NCI-H82 treated with DMSO at 0.1 percent for 48 hours (cell line): ENCODE measurements around the gene SLC3A2.
A peak's percentile ranks its signal among the peaks of the same experiment; 100 is the strongest.

Experiments
- DNase-seq: peaks from one replicate; lab custom pipeline; 2025; ENCODE audit not compliant: unreplicated experiment; lab: John Stamatoyannopoulos, UW

SLC3A2 gene

DNA sequence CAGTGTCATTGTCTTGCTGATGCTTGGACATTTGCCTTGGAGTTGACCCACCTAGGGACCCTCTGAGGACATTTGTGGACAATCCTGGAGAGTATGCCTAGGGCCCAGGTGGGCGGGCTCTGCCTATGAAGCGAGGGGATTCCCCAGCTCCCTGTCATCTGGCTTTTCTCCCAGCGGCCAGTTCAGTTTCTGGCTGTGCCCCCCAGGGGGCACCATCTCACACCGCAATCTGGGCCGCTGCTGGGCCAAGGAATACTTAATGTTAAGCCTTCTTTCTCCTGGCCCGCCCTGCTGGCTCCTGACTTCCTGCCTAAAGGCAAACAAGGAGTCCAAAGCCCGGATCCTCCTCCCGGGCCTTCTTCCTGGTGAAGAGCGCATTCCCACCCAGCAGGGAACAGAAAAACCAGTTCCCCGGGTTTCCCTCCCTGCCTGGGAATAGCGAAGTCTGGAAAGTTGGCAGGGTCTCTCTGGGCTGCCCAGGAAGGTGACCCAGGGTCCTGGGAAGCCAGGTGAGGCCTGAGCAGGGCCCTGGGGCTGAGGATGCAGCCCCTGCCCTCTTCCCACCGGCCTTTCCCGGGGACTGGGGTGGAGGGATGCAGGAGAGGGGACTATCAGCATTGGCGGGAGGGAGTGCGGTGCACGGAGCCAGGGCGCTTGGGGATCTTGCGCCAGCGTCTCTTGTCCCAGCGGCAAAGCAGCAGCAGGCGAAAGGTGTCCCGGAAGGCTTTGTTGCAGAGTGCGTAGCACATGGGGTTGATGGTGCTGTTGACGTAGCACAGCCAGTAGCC lies 28.6 kb downstream of the SLC3A2 start:
- peak; percentile 71 for DNase-seq

DNA sequence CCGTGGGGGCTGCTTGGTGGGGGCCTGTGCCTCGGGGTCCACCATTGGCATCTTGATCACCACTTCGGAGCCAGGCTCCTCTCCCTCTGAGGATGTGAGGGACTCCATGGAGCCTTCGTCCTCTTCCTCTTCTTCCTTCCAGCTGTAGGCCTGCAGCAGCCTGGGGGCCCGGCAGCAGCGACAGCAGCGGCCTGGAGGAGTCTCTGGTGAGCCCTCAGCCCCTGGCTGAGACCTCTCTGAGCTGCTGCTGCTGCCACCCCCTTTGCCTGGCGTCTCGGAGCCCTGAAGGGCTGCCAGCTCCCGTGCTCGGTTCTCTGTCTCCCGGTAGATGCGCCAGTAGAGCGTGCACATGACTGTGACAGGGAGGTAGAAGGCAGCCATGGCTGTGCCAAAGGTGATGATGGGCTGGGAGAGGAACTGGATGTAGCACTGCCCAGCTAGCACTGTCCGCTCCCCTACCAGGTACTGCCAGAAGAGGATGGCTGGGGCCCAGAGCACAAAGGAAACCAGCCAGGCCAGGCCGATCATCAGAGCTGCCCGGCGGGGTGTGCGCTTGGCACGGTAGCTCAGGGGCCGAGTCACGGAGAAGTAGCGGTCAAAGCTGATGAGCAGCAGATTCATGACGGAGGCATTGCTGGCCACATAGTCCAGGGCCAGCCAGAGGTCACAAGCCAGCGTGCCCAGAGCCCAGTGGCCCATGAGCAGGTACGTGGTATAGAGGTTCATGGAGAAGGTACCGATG lies 29.6 kb downstream of the SLC3A2 start:
- no peak for DNase-seq

DNA sequence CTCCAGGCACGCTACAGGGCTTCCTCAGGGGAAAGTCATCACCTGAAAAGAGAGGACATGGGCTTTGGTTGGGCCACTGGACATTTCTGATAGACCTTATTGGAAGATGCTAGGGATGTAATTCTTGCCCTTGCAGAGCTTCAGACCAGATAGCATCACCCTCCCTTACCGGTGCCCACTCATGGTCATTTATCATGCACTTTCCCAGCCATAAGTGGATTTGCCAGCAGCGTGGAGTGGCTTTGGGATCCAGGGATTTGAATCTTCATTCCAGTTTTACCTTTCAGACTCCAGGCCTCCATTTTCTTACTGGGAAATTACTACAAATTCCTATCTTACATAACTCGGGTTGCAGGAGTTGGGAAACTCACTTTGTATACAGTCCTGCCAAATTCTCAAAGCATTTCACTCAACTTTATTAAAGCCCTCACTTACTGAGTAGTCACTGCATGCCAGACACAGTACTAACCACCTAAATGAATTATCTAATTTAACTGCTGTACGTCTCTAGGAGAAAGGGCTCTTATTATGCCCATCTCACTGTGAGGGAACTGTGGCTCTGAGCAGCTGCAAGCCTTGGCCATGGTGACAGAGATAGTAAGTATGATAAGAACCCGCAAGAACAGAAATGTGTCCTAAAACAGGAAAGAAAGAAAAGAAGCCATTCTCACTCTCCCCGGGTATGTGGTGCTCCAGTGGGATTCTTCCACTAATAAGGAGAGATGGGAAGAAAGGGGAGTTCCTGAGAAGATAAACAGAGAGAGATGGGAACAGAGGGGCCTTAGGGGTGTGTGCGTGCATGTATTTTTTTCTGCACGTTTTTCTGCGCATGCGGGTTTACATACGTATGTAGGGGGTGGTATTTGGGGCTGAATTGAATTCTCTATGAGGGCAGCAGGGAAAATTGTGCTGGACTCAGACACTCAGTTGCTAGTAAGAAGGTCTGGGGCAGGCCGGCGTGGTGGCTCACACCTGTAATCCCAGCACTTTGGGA lies 30.7 kb downstream of the SLC3A2 start:
- DNase-seq, result no peak

DNA sequence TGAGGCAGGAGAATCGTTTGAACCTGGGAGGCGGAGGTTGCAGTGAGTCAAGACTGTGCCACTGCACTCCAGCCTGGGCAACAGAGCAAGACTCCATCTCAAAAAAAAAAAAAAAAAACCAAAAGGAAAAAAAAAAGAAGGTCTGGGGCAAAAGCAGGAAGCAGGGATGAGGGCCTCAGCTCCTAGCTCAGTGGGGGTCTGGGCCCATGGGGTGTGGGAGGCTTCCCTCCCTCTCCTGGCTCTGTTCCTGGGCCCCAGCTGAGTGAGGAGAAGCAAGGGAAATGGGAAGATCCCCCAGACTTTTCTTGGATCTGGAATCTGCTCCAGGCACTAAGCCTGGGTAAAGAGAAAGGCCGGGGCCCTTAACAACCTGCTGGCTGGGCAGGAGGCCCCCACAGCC lies 31.6 kb downstream of the SLC3A2 start:
- no peak for DNase-seq

DNA sequence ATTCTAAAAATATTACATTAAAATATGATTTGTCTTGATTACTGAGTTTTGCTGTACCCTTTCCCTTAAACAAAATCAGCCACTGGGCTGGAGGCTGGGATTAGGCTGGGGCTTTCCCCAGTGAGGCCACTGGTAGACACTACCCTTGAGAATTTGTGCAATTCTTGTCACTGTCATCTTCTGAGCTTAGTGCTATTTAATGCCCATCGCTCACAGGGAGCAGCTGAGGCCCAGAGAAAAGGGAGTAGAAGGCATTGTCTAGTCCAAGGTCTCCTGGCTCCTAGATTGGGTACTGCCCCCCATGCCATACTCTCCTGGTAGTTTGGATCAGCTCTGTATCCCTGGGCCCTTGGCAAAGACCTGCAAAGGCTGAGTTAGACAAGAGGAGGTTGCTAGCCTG lies 33.7 kb downstream of the SLC3A2 start:
- no peak for DNase-seq

DNA sequence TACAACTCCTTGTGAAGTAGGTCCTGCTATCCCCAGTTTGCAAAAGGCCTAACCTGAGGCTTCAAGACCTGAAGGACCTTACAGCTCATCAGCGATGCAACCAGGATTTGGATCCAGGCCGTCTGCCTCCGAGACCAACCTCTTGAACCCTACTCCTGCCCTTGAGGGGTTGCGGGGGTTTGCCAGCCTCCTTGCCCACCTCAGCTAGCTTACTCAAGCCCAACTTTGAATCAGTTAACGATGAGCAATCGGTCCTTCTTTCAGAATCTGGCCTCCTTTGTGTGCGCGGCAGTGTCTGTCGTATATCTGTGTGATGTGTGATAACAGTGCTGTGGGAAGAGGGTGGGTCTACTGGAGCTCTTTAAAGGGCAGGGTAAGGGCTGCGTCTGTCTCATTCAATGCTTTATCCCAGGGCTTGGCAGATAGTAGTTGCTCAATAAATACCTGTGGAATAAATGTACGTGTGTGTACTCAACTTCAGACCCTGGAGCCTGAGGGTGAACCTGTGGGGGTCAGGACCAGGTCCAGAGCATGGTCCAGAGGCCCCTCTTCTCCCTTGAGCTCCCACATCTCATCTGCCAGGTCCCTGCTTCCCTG lies 37.3 kb downstream of the SLC3A2 start:
- no peak for DNase-seq

DNA sequence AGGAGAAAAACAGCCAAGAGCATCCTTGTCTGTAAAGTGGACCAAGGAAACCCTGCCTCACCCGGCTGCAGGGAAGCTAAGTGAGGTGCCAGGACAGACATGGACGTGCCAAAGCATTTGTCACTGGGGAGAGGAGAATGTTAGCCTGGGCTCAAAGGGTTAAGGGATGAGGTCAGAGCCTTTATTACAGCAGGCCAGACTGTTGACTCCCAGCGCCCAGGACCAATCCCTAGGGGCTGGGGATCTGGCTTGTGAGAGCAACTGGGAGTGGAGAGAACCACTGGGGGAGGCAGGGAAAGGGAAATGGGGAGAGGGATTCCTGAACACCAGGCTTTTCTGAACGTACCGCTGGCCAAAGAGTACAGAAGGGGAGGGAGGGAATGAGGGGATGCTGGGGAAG lies 37.8 kb downstream of the SLC3A2 start:
- no peak for DNase-seq

DNA sequence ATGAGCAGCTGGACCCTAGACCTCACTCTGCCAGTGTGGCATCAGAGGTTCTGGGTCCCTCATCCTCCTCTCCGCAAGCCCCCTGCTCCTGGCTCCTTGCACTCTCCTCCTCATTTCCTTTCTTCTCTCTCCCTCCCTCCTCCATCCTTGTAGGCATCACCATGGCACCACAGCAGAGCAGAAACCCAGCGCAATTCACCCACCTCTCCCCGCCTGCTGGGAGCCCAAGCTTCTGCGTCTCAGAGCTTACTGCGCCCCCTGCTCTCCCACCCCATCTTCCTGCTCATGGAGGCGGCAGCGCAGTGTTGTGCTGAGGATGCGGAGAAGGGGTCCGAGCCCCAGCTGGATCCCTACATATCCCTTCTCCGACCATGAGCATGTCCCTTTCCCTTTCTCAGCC lies 38.8 kb downstream of the SLC3A2 start:
- DNase-seq, result no peak

DNA sequence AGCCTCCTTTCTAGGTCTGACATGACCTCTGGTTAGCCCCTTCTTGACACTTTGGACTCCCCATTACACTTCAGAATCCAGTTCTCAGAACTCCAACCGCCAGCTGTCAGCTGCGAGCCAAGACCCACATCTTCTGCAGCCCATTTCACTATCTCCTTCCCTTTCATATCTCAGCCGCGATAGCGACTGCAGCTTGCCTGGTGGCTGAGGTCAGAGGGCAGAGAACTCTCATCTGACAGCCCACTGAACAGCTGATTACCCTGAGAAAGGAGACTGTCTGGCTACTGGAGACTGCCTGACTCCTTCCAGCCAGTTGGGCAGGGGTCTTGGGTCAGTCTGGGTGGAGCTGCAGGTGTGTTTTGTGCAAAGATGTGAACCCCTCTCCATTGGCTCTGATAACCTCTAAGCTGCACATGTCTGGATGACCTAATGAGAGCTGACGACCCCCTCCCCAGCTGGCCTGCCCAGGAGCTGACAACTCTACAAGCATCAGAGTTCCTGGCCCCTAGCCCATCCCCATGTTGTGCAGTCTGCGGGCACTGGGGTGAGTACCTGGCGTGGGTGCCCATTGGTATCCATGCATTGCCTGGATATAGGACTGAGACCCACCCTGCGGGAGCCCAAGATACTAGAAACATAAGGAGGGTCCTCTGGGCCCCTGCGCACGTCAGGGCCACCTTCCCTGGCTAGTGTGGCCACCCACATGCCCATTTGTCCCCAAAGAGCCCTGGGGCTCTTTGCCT lies 39.4 kb downstream of the SLC3A2 start:
- no peak for DNase-seq

DNA sequence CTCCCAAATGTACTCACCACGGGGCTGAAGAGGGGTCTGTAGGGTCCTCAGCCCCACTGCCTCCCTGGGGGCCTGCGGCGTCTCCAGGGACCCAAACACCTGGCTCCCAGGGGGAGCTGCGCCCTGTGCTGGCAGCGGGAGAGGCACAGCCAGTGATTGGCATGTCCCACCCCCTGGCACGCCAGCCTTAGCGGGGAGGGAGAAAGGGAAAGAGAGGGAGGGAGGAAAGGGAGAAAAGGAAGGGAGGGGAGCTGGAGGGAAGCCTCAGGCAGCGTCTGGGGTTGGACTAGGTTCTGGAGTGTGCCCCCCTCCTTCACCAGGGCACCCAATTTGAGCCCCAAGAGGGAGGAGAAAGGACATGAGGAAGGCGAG lies 40.5 kb downstream of the SLC3A2 start, which contains the start of gene CHRM1:
Gene CHRM1, minus strand, starts transcription at position 163 of the 372 bp plus-strand sequence. CDS start 10,263 bp downstream, outside the sequence.
- DNase-seq, result no peak

DNA sequence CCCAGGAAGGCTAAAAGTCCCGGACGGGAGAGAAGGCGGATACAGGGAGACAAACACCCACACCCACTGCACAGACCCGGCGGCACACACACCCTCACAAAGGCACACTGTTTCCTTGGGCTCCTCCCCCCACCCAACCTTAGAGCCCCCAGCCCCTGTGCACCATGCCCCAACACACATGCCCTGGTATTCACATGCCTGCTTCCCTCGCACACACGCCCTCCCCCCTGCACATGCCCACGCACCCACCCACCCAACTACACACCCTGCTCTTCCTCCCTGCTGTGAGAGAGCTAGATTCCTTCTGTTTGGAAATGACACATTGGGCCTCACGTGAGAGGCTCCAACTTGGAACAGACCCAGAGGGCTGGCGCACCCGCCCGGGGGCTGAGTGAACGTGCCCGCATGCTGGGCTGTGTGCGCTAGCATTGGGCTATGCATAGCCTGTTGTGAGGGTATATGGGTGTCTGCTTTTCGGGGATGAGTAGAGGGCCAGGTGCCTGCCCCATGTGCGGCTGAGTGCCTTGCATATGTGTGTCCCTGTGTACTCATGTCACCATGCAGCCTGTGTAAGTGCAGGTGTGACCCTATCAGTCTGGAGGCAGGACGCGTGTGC lies 41.0 kb downstream of the SLC3A2 start:
- DNase-seq, result no peak

DNA sequence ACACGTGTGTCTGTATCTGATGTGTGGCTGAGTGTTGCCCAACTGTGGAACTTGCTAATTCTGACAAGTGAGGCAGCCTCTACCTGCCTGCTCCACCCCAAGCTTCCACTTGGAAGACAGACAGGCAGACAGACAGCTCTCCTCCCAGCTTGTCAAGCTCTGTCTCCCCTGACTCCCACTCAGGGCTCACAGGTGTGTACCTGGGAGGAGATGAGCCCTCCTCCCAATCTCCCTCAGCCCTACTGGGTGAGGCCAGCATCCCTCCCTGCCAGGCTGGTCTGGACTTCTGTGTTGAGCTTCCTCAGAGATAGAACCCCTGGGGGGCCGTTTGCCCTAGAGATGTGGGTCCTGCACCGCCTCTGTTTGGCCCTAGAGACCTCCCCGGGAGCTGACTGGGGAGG lies 41.5 kb downstream of the SLC3A2 start:
- DNase-seq, result no peak

DNA sequence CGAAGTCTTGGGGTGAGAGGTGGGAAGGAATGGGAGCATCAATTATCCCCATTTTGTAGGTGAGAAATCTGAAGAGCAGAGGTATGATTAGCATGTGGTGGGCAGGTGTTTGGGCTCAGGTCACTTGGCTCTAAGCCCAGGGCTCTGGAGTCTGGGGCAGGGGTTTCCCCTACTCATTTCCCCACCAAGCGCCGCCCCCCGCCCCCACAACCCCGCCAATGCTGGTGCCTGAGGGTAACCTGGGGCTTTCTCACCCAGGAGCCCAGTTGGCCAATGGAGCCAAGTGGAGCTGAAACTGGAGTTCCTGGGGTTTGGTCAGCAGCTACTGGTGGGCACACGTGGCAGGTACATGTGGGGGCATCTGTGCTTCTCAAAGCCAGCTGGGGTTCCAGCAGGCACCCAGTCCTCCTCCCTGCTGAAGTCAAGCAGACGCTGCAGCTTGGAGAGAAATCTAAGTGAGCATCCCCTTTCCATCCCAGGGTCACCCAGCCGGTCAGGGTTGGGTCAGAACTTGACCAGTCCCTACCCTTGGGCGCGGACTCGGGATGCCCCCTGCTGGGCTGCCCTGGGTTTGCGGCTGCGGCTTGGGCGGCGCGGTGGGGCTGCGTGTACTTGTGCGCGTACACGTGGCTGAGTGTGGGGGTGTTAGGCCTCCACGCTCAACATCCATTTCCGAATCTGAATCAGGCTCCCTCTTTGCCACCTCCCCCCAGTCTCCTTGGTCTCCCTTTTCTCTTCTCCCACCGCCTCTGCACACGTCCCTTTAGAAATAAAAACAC lies 42.1 kb downstream of the SLC3A2 start:
- no peak for DNase-seq

DNA sequence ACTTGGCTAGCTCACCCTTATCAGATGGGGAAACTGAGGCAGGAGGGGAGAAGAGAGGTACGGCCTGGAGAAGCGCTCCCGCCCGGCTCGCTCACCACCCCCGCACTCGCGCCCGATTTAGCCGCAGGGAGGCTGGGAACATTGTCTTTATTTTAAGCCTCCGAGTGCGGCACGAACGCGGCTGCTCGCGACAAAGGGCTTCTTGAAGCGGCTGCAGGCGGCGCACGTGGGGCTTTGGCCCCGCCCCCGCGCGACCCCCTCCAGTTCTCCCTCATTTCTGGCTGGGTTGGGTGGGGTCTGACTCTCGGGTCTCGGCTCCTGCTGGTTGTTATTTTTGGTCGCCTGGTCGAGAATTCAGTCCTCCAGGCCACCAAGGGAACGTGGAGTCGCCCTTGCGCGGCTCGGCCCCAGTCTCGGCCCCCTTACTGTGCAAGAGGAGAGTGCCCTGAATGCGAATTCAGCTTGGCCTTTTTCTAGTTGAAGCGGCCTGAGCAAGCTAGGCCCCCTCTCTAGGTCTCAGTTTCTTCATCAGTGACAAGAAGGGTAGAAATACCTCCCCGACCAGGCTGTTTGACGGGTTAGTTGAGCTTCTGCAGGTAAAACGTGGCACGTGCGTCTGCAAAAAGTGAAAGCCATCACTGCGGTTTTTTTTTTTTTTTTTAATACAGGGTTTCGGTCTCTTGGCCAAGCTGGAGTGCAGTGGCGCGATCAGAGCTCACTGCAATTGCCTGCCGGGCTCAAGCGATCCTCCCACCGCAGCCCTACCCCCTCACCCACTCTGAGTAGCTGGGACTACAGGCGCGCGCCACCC lies 43.1 kb downstream of the SLC3A2 start:
- DNase-seq, result no peak

DNA sequence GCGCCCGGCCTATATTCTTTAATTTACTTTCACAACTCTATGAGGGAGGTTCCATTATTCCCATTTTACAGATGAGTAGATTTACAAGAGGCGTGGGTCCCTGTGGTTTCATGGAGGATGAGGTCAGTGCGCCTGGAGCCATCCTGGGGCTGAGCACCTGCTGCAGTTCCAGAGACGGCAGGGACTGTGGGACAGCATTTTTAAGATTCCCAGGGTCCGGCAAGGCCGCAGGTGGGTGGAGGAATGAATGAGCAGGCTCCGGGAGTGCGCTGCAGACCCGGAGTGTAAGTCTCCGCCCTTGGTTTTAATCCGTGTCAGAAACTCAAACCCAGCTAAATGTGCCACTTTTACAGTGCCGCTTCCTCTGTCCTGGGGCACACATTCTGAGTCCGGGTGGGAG lies 44.6 kb downstream of the SLC3A2 start:
- no peak for DNase-seq

DNA sequence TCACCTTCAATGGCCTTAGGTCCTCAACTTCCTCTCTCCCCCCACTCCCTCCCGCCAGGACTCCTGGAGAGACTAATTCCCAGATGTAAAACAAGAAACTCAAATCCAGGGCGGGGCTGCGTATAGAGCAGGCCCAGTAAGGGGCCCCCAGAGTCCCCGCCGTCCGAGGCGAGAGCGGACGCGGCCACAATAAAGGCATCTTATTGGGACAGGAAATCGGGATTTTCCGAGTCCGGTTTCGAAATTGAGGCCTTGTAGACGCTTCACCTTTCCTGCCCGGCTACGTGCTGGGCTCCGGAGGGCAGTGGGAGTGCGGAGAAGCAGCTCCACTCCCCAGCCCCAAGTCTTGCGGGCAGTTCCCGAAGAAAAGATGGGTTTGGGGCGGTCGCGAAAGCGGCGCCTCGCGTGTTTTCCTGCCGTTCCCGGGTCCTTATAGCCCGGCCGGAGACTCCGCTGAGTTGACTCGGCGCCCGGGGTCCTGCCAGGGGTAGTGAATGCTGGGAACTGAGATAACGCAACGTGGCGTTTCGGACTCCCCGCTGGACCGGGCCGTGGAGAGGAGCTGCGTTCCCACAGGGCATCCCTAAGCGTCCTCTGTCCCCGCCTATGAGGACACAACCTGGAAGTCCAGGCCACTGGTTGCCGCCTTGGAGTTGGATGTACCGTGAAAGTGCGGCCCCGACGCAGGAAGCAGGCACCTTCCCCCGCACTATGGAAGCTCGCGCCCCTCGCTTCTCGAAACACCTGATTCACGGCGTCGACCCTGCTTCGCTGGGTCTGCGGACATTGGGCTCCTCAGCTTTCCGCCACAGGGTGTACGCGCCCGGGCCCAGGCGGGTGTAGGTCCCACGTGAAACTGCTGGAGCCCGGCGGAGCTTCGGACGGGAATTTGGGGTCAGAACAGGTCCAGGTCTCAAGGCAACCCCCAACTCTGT lies 45.3 kb downstream of the SLC3A2 start:
- no peak for DNase-seq
